ENCODE data around the gene SLX4IP.

SLX4IP gene

DNA sequence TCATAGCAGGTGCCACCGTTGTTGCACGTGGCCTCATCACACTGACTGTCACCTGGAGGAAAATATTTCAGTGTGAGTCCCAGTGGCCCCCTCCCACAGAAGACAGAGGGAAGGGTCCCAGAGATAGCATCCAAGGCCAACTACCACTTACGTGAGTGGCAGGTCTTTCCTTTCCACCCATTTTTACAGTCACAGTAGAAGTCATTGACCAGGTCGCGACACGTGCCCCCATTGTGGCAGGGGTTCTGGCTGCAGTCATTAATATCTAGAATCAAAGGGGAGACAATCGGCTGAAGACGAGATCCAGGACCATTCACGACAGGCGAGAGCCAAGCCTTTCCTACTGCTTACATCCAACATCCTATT is 210.1 kb downstream of the SLX4IP start:
- Histone ChIP-seq H3K9me3 (ENCODE audit: insufficient read depth, low read depth, low read length) (no peaks in the 10 kb centered on the region), H3K36me3 (ENCODE audit: insufficient read depth, low read depth, low read length) (peaks cover 100% of the 10 kb centered on the region), H3K4me3 (ENCODE audit: low read length) (no peak overlapping the region), H3K27me3 (ENCODE audit: insufficient read depth, low read length) (no peaks in the 10 kb centered on the region), H3K9ac (ENCODE audit: low read depth, low read length) (no peak overlapping the region), H3K27ac (ENCODE audit: low read length) (no peak overlapping the region), H3K4me1 (ENCODE audit: insufficient read depth, low read length) (peaks cover 22% of the 10 kb centered on the region)

DNA sequence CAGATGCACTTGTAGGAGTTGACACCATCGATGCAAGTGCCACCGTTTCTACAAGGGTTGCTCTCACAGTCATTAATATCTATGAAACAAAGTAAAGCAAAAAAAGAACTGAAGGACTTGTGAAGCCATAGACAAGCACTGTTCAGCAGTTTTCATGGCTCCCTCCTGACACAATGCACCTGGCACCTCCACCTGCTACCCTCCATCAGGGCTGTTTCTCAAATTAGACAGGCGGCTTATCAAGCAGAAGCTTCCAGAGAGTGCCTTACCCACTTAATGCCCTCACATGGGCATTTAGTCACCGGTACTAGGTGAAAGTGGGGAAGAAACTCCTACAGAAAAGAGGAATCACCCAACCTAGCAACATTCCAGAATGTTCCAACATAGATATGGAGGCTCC is 210.9 kb downstream of the SLX4IP start:
- Histone ChIP-seq H3K27me3 (ENCODE audit: insufficient read depth, low read length) (no peaks in the 10 kb centered on the region), H3K27ac (ENCODE audit: low read length) (no peak overlapping the region), H3K4me3 (ENCODE audit: low read length) (no peak overlapping the region), H3K9me3 (ENCODE audit: insufficient read depth, low read depth, low read length) (no peaks in the 10 kb centered on the region), H3K4me1 (ENCODE audit: insufficient read depth, low read length) (peaks cover 27% of the 10 kb centered on the region), H3K36me3 (ENCODE audit: insufficient read depth, low read depth, low read length) (peaks cover 100% of the 10 kb centered on the region), H3K9ac (ENCODE audit: low read depth, low read length) (no peak overlapping the region)

DNA sequence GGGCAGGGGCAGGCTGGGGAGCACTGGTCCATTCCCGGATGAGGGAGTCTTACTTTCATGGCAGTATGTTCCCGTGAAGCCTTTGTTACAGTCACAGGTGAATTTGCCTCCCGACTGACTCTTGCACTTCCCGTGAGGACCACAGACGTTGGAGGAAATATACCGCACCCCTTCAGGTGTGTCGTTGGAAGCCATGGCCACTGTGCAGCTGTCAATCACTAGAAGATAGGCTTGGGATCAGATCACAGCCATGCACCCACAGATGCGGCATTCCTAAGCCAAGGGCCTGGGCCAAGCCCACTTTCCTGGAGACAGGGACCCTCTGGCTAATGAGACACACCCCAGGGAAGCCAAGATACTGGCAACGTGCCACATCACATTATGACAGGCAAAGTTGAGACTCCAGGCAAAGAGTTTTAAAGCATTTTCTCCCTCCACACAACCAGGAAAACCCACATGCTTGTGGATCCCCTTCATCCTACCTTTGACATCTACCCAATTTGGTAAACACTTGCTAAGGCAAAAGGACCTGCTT is 211.8 kb downstream of the SLX4IP start:
- peaks cover 27% of the 10 kb centered on the region for H3K4me1 ChIP-seq (ENCODE audit: insufficient read depth, low read length)
- H3K27me3 ChIP-seq (ENCODE audit: insufficient read depth, low read length), result no peaks in the 10 kb centered on the region
- no peak overlapping the region for H3K9ac ChIP-seq (ENCODE audit: low read depth, low read length)
- no peaks in the 10 kb centered on the region for H3K9me3 ChIP-seq (ENCODE audit: insufficient read depth, low read depth, low read length)
- H3K27ac ChIP-seq (ENCODE audit: low read length), result no peak overlapping the region
- no peak overlapping the region for H3K4me3 ChIP-seq (ENCODE audit: low read length)
- H3K36me3 ChIP-seq (ENCODE audit: insufficient read depth, low read depth, low read length), result peaks cover 100% of the 10 kb centered on the region

DNA sequence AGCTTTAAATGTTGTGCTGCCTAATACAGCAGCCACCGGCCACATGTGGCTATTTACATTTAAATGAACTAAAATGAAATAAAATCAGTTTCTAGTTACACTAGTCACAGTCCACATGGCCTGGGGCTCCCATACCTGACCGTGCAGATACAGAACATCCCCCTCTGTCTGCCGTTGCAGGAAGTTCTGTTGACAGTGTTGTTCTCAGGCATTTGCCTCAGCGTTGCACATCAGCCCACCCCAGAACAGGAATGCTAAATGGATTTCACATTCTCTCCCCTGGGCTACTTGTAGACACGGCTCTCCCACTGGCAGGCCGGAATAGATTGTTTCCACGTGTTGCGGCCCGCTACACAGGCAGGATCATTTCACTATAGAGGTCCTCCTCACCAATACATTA is 212.4 kb downstream of the SLX4IP start:
- H3K27me3 ChIP-seq (ENCODE audit: insufficient read depth, low read length), result no peaks in the 10 kb centered on the region
- H3K4me1 ChIP-seq (ENCODE audit: insufficient read depth, low read length), result peaks cover 27% of the 10 kb centered on the region
- no peak overlapping the region for H3K4me3 ChIP-seq (ENCODE audit: low read length)
- H3K9me3 ChIP-seq (ENCODE audit: insufficient read depth, low read depth, low read length), result no peaks in the 10 kb centered on the region
- no peak overlapping the region for H3K9ac ChIP-seq (ENCODE audit: low read depth, low read length)
- H3K27ac ChIP-seq (ENCODE audit: low read length), result no peak overlapping the region
- H3K36me3 ChIP-seq (ENCODE audit: insufficient read depth, low read depth, low read length), result peaks cover 100% of the 10 kb centered on the region

DNA sequence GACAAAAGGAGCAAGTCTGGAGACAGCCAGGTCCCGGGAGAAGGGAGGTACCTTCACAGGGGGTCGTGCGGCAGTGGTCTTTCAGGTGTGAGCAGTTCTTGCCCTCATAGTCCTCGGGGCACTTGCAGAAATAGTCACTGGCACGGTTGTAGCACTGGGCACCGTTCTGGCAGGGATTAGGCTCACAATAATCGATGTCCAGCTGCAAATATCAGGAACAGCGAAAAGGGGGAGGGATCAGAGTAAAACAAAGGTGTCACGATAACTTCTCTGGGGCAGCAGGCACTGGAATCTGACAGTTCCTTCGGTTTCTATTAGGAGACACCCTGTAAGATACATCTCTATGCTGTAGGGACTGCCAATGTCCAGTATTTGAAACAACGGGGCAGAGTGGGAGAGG is 212.8 kb downstream of the SLX4IP start:
- Histone ChIP-seq H3K27ac (ENCODE audit: low read length) (no peak overlapping the region), H3K4me1 (ENCODE audit: insufficient read depth, low read length) (peaks cover 29% of the 10 kb centered on the region), H3K4me3 (ENCODE audit: low read length) (no peak overlapping the region), H3K36me3 (ENCODE audit: insufficient read depth, low read depth, low read length) (peaks cover 100% of the 10 kb centered on the region), H3K27me3 (ENCODE audit: insufficient read depth, low read length) (no peaks in the 10 kb centered on the region), H3K9me3 (ENCODE audit: insufficient read depth, low read depth, low read length) (no peaks in the 10 kb centered on the region), H3K9ac (ENCODE audit: low read depth, low read length) (no peak overlapping the region)

DNA sequence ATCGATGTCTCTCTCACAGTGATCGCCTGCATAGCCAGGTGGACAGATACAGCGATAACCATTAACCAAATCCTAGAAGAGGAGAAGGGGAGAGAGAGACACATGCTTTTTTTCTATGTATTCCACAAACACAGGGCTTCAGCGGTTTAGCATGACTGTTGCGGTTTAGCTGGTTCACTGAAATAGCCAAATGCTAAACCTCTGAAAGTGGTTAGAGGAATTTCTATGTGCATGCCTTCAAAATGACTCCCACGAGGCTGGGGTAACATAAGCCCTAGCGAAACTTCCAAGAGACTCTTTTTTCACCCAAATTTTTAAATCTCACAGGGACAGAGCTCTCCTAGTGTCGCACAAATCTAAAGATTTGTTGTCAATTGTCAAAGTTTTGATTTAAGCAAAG is 213.5 kb downstream of the SLX4IP start:
- no peak overlapping the region for H3K27ac ChIP-seq (ENCODE audit: low read length)
- H3K36me3 ChIP-seq (ENCODE audit: insufficient read depth, low read depth, low read length), result peaks cover 98% of the 10 kb centered on the region

DNA sequence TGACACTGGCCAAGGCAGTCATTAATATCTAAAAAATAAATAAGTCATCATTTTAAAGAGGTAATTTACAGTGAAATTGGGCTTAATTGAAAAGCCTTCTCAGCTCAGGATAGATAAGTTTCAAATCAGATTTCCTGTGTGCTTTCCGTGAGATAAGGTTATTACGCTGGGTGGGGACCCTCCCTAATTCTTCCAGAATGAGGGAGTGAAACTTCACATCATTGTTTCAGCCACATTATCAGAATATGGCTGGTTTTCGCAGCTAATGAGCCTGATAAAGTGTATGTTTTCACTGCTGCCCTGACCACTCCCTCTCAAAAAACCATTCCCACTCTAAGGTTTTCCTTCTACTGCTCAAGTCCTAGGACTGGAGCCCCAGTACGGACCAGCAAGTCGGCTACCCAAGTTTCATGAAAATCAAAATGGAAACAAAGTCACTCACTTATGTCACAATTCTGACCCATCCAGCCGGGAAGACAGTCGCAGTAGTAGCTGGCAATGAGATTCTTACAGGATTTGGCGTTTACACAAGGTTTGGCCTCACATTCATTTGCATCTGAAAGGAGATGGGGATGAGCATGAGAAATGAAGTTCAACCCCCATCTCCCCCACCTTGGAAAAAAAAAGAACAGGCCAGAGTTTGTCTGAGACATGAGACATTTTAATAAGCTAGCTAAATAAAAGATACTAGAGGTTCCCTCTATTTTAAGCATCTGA is 214.1 kb downstream of the SLX4IP start:
- Histone ChIP-seq H3K27me3 (ENCODE audit: insufficient read depth, low read length) (no peaks in the 10 kb centered on the region), H3K4me1 (ENCODE audit: insufficient read depth, low read length) (peaks cover 40% of the 10 kb centered on the region), H3K27ac (ENCODE audit: low read length) (peak overlapping the region; percentile 16), H3K4me3 (ENCODE audit: low read length) (peak overlapping the region; percentile 1; the same call in 1 of the 2 replicates), H3K9ac (ENCODE audit: low read depth, low read length) (peak overlapping the region; percentile 28; the same call in 1 of the 2 replicates), H3K9me3 (ENCODE audit: insufficient read depth, low read depth, low read length) (no peaks in the 10 kb centered on the region), H3K36me3 (ENCODE audit: insufficient read depth, low read depth, low read length) (peaks cover 98% of the 10 kb centered on the region)

More for the DNA sequence above, 213.5 kb downstream of the SLX4IP start:
- Histone ChIP-seq H3K4me3 (ENCODE audit: low read length) (no peak overlapping the region), H3K4me1 (ENCODE audit: insufficient read depth, low read length) (peaks cover 34% of the 10 kb centered on the region), H3K9ac (ENCODE audit: low read depth, low read length) (no peak overlapping the region), H3K9me3 (ENCODE audit: insufficient read depth, low read depth, low read length) (no peaks in the 10 kb centered on the region), H3K27me3 (ENCODE audit: insufficient read depth, low read length) (no peaks in the 10 kb centered on the region)

DNA sequence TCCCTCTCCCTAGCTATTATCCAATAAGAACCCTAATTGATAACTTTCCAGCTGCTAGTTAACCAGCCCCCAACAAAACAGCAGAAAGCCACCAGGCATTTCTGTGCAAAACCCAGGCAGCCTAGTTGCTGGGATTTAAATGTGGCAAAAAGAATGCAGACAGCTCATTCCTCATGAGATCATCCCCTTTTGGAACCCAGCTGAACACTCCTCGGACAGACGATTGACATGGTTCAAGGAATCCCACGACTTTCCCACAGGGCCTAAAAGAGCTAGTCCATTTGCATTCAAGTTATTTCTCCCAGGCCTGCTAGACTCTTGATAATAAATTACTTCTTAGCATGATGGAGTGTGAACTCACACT is 214.7 kb downstream of the SLX4IP start:
- Histone ChIP-seq H3K36me3 (ENCODE audit: insufficient read depth, low read depth, low read length) (peaks cover 98% of the 10 kb centered on the region), H3K9ac (ENCODE audit: low read depth, low read length) (peak overlapping the region; percentile 28; the same call in 1 of the 2 replicates)

DNA sequence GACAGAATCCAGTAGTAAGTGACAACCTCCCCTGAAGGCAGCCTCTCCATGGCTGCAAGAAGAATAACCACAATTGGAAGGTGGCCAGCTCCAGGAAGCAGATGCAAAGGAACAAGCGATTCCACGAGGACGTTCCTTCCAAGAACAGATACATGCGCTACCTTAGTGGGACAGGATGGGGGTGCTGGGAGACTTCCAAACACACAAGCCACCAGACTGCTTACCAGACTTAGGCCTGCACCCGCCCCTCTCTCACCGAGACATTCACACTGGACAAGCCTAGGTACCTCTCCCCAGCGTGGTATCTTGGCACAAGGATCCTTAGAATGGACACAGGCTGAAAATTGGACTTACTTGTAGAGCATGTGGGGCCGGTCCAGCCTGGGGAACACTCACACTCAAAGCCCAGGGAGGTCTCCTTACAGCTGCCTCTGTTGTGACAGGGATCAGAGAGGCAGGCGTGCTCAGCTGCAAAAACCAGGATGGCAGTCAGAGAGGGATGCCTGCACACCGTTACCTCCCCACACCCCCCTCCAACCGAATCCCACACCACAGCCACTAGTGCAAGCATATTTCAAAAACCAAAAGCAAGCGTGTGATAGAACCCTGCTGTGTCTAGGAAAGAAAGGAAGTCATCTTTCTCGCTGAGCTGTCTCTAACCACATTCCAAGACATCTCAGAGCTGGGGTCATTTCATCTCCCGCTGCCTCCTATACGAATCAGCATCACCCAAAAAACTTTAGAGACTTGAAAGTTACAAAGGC is 216.3 kb downstream of the SLX4IP start:
- Histone ChIP-seq H3K36me3 (ENCODE audit: insufficient read depth, low read depth, low read length) (peaks cover 98% of the 10 kb centered on the region), H3K27me3 (ENCODE audit: insufficient read depth, low read length) (no peaks in the 10 kb centered on the region), H3K4me1 (ENCODE audit: insufficient read depth, low read length) (peaks cover 56% of the 10 kb centered on the region), H3K4me3 (ENCODE audit: low read length) (no peak overlapping the region), H3K9me3 (ENCODE audit: insufficient read depth, low read depth, low read length) (no peaks in the 10 kb centered on the region), H3K9ac (ENCODE audit: low read depth, low read length) (no peak overlapping the region), H3K27ac (ENCODE audit: low read length) (no peak overlapping the region)

More for the DNA sequence above, 214.7 kb downstream of the SLX4IP start:
- Histone ChIP-seq H3K27me3 (ENCODE audit: insufficient read depth, low read length) (no peaks in the 10 kb centered on the region), H3K4me1 (ENCODE audit: insufficient read depth, low read length) (peaks cover 45% of the 10 kb centered on the region), H3K9me3 (ENCODE audit: insufficient read depth, low read depth, low read length) (no peaks in the 10 kb centered on the region), H3K27ac (ENCODE audit: low read length) (no peak overlapping the region), H3K4me3 (ENCODE audit: low read length) (peak overlapping the region; percentile 1; the same call in 1 of the 2 replicates)

DNA sequence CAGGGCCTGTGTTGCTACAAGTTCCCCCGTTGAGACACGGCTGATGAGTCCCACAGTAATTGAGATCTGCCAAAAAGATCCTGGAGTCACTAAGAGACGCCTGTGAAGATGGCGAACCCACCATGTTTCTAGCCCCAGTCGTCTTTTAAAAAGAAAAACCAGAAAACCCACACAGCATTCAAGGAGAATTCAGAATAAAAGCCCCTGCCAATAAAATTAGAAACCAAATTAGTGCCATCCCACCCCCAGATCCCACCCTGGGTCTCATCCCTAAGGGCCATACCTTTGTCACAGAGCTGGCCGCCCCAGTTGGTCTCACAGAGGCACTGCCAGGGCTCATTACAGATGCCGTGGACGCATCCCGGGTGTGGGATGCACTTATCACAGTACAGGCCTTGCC is 217.1 kb downstream of the SLX4IP start:
- no peak overlapping the region for H3K27ac ChIP-seq (ENCODE audit: low read length)
- no peaks in the 10 kb centered on the region for H3K9me3 ChIP-seq (ENCODE audit: insufficient read depth, low read depth, low read length)
- H3K4me1 ChIP-seq (ENCODE audit: insufficient read depth, low read length), result peaks cover 60% of the 10 kb centered on the region
- H3K36me3 ChIP-seq (ENCODE audit: insufficient read depth, low read depth, low read length), result peaks cover 98% of the 10 kb centered on the region
- no peak overlapping the region for H3K9ac ChIP-seq (ENCODE audit: low read depth, low read length)
- no peak overlapping the region for H3K4me3 ChIP-seq (ENCODE audit: low read length)
- H3K27me3 ChIP-seq (ENCODE audit: insufficient read depth, low read length), result no peaks in the 10 kb centered on the region

DNA sequence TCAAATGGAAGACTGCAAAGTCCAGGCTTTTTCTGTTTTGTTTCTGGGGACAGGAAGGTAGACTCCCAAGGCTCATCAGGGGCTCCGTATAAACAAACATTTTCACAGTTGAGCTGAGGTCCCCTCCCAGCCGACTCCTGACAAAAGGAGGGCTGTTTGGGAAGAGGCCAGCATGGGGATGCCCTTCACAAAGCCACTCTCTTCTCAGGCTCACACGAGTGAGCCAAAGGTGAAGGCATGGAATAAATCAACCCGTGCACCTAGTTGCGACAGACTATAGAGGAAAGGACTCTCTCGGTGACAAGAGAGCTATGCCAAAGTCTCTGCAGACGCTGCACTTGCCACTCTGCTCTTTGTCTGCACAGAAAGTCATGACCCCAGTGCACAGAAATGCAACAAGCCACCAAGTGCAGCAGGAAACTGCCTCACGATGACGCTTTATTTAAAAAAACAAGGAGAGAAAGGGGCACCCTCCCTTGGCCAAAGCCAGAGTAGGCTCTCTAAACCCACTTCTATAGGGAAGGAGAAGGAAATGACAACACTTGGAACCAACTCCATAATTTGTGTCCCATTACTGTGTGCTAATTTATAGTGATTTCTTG is 217.7 kb downstream of the SLX4IP start:
- Histone ChIP-seq H3K27me3 (ENCODE audit: insufficient read depth, low read length) (no peaks in the 10 kb centered on the region), H3K9ac (ENCODE audit: low read depth, low read length) (no peak overlapping the region), H3K36me3 (ENCODE audit: insufficient read depth, low read depth, low read length) (peaks cover 98% of the 10 kb centered on the region), H3K9me3 (ENCODE audit: insufficient read depth, low read depth, low read length) (no peaks in the 10 kb centered on the region), H3K4me3 (ENCODE audit: low read length) (no peak overlapping the region), H3K27ac (ENCODE audit: low read length) (no peak overlapping the region), H3K4me1 (ENCODE audit: insufficient read depth, low read length) (peaks cover 63% of the 10 kb centered on the region)

Data from iPS-20b (cell line).